GM10847 (cell line): ENCODE data around the gene LDLRAD2.

Source experiments
- POLR2A ChIP-seq: IDR thresholded peaks from 2 replicates; pipeline ENCODE4 v1.6.1; 2011; ENCODE audit not compliant: insufficient read length; ENCODE audit errors: extremely low read depth

The LDLRAD2 gene

GRCh38 chr1:21847223-21848205, 35.4 kb downstream of the LDLRAD2 start:
- no peak for TF ChIP-seq POLR2A

- TF ChIP-seq POLR2A = no peak
Measured at GRCh38 chr1:21848524-21849174, 36.6 kb downstream of the LDLRAD2 start.

- TF ChIP-seq POLR2A = no peak
Measured at GRCh38 chr1:21849909-21850576, 38.0 kb downstream of the LDLRAD2 start.

- no peak for TF ChIP-seq POLR2A
Measured at GRCh38 chr1:21851430-21852250, 39.6 kb downstream of the LDLRAD2 start.

- TF ChIP-seq POLR2A = no peak
Measured at GRCh38 chr1:21852282-21853130, 40.4 kb downstream of the LDLRAD2 start.

GRCh38 chr1:21853131-21853427, 41.0 kb downstream of the LDLRAD2 start:
- no peak for TF ChIP-seq POLR2A

- TF ChIP-seq POLR2A = no peak
Measured at GRCh38 chr1:21854090-21854750, 42.2 kb downstream of the LDLRAD2 start.

GRCh38 chr1:21854751-21855131, 42.7 kb downstream of the LDLRAD2 start:
- TF ChIP-seq POLR2A = no peak

GRCh38 chr1:21855257-21856096, 43.4 kb downstream of the LDLRAD2 start:
- TF ChIP-seq POLR2A = no peak

- no peak for TF ChIP-seq POLR2A
Measured at GRCh38 chr1:21857142-21857839, 45.2 kb downstream of the LDLRAD2 start.

- no peak for TF ChIP-seq POLR2A
Measured at GRCh38 chr1:21857840-21858670, 46.0 kb downstream of the LDLRAD2 start.
